Skeletal muscle satellite cell (primary cell): Measurements from ENCODE around the gene AK4.
"Not testable (repeated sequence)": the region's sequence is repeated elsewhere in the genome, so short reads cannot be mapped to it uniquely, and the experiment has no call there.

ENCODE experiments used
- H3K27me3 ChIP-seq: 2 replicates; pipeline ENCODE4 v1.7.0; 2013; ENCODE audit warnings: low read length; ENCODE audit not compliant: control insufficient read depth, insufficient read depth
- H3K36me3 ChIP-seq: 2 replicates; pipeline ENCODE4 v1.7.0; 2013; ENCODE audit warnings: mild to moderate bottlenecking, control low read depth, low read length; ENCODE audit not compliant: insufficient read depth
- H3K4me1 ChIP-seq: 2 replicates; pipeline ENCODE4 v1.7.0; 2013; ENCODE audit warnings: low read length; ENCODE audit not compliant: control insufficient read depth, insufficient read depth
- H3K4me2 ChIP-seq: 2 replicates; pipeline ENCODE4 v1.7.0; 2013; ENCODE audit warnings: mild to moderate bottlenecking, low read length
- H3K4me3 ChIP-seq: 2 replicates; pipeline ENCODE4 v1.7.0; 2013; ENCODE audit warnings: low read length
- H3K9ac ChIP-seq: 2 replicates; pipeline ENCODE4 v1.7.0; 2013; ENCODE audit warnings: mild to moderate bottlenecking, low read depth, low read length, moderate library complexity
- H3K9me3 ChIP-seq: replicated peaks from 2 replicates; pipeline ENCODE4 v1.7.0; 2013; ENCODE audit warnings: mild to moderate bottlenecking, control low read depth, low read length

Gene AK4

DNA sequence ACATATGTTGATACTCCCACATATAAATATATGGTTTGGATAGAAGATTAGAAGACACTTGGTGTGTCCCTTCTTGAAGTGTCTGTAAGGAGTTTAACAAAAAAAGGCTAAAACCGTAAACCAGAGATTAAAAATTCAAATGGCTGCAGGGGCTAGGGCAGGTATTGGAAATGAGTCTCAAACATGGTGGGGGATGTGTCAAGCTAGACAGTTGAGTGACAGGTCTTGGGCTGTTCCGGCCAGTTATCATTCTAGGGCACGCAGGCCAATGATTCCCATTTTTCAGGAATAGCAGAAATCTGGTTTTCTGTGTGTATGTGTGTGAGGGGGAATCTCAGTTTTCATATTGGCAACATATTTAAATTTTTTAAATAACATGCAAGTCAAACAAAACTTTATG lies 77.2 kb downstream of the AK4 start:
- peaks cover 6% of the 10 kb centered on the region for H3K36me3 ChIP-seq
- no peak overlapping the region for H3K4me2 ChIP-seq
- H3K4me3 ChIP-seq, result no peak overlapping the region
- H3K9ac ChIP-seq, result no peak overlapping the region
- H3K27me3 ChIP-seq, result no peaks in the 10 kb centered on the region
- no peaks in the 10 kb centered on the region for H3K9me3 ChIP-seq
- H3K4me1 ChIP-seq, result no peaks in the 10 kb centered on the region

DNA sequence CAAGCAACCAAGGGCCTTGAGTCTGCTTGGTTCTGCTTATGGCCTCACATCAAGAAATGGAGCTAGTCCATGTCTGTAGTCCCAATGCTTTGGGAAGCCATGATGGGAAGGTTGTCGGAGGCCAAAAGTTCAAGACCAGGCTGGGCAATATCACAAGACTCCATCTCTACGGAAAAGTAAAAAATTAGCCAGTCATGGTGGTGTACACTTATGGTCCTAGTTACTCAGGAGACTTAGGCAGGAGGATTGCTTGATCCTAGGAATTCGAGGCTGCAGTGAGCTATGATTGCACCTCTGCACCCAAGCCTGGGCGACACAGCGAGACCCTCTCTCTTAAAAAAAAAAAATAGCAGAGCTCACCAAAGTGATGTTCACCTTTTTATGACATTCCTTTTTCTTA lies 81.2 kb downstream of the AK4 start:
- H3K4me3 ChIP-seq, result no peak overlapping the region
- H3K9ac ChIP-seq, result no peak overlapping the region
- H3K9me3 ChIP-seq, result no peaks in the 10 kb centered on the region
- H3K36me3 ChIP-seq, result peaks cover 6% of the 10 kb centered on the region
- no peaks in the 10 kb centered on the region for H3K27me3 ChIP-seq
- no peak overlapping the region for H3K4me2 ChIP-seq
- H3K4me1 ChIP-seq, result no peaks in the 10 kb centered on the region

DNA sequence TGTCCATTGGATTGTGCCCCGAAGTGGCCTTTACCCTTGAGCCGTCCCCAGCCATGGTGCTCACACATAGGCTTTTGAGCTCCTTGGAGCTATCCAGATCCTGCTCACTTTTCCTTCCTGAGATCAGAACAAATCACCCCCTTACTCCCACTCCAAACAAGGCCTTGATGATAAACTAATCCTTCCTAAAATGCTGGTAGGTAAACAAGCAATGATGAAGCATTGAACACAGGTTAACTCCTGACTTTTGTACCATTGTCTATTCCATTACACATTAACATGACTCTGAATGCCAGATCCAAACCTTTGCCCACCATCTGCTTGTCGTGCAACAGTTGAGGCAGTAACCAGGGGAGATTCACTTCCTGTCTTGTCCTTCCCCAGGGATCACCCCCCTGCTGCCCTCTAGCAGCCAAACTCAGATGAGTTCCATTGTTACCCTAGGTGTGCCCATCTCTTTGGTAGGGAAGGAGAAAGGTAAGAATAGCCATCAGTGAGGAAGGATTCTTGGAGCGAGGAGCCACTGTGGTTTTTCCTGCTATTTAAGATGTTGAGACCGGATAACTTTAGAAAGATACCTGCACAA lies 81.8 kb downstream of the AK4 start:
- Histone ChIP-seq H3K36me3 (peaks cover 6% of the 10 kb centered on the region), H3K4me2 (no peak overlapping the region), H3K27me3 (no peaks in the 10 kb centered on the region), H3K4me1 (no peaks in the 10 kb centered on the region), H3K9ac (no peak overlapping the region), H3K9me3 (no peaks in the 10 kb centered on the region), H3K4me3 (no peak overlapping the region)

DNA sequence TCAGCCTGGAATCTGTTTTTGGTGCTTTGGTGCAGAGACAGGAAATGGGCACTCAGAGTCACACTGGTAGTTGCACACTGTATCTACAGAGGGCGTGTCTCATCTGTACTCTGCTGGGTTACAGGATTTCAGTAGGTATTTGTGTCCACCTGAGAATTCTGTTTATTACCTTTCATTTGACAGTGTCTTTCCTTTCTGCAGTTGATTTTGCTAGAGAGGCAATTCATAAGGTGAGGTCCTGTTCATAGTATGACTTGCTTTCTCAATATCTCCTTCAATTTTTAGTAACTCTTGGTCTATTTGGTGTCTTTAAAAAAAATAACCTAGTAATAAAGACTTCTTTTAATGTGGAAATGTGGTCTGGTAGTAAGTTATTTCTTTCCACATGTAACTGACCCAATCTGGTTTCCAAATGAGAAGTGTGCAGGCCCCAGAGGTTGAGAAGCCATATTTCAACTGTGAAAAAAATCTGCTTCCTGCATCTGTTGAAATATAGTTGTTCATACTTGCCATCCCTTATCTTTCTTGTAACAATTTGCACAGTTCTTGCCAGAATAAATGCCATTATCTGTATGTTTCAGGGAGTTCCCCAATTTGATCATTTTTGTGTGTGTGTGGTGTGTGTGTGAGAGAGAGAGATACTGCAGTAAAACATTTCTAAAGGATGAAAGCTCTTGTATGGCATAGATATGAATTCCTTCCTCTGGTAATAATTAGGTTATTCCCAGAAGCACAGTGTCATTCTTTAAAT lies 82.9 kb downstream of the AK4 start:
- H3K27me3 ChIP-seq, result no peaks in the 10 kb centered on the region
- no peaks in the 10 kb centered on the region for H3K9me3 ChIP-seq
- no peak overlapping the region for H3K4me3 ChIP-seq
- no peak overlapping the region for H3K9ac ChIP-seq
- H3K36me3 ChIP-seq, result peaks cover 6% of the 10 kb centered on the region
- H3K4me2 ChIP-seq, result no peak overlapping the region
- H3K4me1 ChIP-seq, result no peaks in the 10 kb centered on the region

DNA sequence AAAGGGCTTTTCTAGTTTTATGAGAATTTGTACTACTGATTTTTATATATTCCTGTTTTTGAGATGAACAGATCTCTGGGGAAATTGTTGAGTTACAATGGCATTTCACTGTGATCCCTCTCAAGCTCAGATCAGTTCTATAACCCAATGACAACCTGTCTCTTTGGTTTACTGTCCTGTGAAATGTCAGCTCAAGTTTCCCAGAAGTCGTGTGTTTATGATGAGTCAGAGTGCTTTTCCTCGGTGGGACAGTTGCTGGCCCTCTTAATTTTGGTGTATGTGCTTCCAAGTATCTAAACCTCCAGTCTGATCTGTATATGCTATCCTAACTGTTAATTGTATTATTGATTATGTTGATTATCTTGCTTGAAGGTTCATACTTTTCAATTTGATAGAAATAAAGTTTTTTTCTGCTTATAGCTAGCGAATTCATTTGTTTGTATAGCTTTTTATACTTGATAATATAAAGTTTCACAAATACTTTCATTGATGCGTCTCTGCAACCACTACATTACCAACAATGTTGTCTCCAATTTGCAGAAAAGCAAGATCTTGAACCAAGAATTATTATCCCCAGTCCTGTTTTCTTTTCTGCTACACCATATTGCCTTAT lies 83.8 kb downstream of the AK4 start:
- Histone ChIP-seq H3K27me3 (no peaks in the 10 kb centered on the region), H3K36me3 (peaks cover 6% of the 10 kb centered on the region)

DNA sequence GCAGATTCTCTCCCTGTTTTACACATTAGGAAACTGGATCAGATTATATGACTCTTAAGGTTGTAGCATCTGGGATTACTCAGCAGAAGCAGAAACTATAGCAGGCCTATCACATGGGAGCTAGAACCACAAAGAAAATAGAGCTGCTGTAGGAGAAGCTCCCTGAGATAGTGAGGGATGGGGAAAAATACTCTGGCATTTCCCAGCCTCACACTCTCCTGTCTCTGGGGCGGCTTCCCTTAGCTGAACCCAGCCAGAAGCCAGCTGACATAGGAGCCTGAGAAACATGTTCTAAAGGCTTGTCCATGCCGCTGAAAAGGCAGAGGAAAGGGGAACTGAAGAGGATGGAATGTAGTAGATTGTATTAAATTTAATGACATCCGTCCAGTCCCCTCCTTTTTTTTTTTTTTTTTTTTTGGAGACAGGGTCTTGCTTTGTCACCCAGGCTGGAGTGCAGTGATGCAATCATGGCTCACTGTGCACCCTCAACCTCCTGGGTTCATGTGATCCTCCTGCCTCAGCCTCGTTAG lies 84.5 kb downstream of the AK4 start:
- Histone ChIP-seq H3K4me1 (no peaks in the 10 kb centered on the region), H3K36me3 (peaks cover 6% of the 10 kb centered on the region), H3K4me2 (no peak overlapping the region)

More for the DNA sequence above, 83.8 kb downstream of the AK4 start:
- Histone ChIP-seq H3K4me2 (no peak overlapping the region), H3K9ac (no peak overlapping the region), H3K9me3 (no peaks in the 10 kb centered on the region), H3K4me1 (no peaks in the 10 kb centered on the region), H3K4me3 (no peak overlapping the region)

DNA sequence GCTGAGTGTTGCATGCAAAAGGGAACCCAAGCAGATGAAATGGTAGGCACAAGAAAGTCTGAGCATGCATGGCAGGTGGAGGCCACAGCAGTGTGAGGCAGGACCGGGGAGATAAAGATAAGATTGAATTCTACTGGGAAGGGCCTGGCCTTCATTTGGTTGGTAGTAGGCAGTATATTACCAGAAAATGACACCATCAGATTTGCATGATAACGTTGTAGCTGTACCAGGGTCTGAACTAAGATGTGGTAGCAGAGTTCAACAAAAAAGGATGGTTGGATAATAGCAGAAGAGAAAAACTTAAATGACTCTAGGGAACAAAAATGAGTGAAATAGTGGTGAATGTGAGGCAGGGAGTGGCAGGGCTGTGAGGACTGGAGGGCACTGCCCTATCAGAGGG lies 85.8 kb downstream of the AK4 start:
- no peaks in the 10 kb centered on the region for H3K27me3 ChIP-seq
- H3K36me3 ChIP-seq, result peaks cover 6% of the 10 kb centered on the region
- H3K4me2 ChIP-seq, result no peak overlapping the region
- H3K9me3 ChIP-seq, result no peaks in the 10 kb centered on the region
- H3K4me1 ChIP-seq, result no peaks in the 10 kb centered on the region
- no peak overlapping the region for H3K4me3 ChIP-seq
- no peak overlapping the region for H3K9ac ChIP-seq

More for the DNA sequence above, 84.5 kb downstream of the AK4 start:
- H3K4me3 ChIP-seq, result no peak overlapping the region
- no peaks in the 10 kb centered on the region for H3K27me3 ChIP-seq
- no peak overlapping the region for H3K9ac ChIP-seq
- no peaks in the 10 kb centered on the region for H3K9me3 ChIP-seq

DNA sequence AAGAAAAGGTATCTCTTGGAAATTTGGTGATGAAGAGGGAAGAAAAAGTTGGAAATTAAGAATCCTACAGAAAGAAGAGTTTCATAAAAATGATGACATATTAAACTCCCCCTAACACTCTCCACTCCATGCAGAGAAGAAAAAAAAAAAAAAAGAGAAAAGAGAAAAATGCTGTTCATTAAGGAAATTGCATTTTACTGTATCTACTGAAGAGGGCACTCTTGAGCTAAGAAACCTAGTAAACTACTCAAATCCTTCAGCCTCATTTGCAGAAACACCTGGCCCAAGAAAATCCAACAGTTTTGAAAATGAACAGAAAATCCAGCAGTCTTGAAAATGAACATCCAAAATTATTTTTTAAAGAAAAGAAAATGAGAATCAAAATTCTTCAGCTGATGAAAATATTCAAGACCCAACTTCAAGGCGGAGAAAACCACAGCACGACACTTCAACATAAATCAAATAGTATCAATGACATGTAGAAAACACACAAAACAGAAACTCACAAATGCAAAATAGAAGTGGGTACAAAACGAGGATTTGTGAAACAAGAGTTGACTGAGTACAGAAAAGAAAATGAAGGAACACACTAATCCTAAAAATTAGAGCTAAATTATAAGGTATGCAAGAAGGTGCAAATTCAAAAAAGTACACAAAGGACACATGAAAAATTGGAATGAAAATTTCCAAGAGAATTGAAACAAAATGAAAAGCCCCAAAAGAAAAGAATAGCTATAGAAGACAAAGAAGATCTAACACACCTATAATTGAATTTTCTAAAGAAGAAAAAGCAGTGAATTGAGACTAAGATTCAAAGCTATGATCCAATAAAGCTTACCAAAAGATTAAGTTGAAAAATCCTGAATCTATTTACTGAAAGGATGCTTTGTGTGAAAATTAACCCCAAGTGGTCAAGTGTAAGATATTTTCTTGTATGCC lies 88.1 kb downstream of the AK4 start:
- no peaks in the 10 kb centered on the region for H3K9me3 ChIP-seq
- no peaks in the 10 kb centered on the region for H3K27me3 ChIP-seq
- no peaks in the 10 kb centered on the region for H3K4me1 ChIP-seq
- no peak overlapping the region for H3K9ac ChIP-seq
- no peak overlapping the region for H3K4me3 ChIP-seq
- H3K36me3 ChIP-seq, result no peaks in the 10 kb centered on the region
- H3K4me2 ChIP-seq, result no peak overlapping the region

DNA sequence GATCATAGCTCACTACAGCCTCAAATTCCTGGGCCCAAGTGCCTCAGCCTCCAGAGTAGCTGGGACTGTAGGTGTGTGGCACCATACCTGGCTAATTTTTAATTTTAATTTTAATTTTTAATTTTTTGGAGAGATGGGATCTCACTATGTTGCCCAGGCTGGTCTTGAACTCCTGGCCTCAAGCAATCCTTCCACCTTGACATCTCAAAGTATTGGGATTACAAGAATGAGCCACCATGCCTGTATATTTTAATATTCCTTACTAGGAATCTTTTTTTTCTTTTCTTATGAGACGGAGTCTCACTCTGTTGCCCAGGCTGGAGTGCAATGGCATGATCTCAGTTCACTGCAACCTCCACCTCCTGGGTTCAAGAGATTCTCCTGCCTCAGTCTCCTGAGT lies 89.1 kb downstream of the AK4 start:
- not testable (repeated sequence) for H3K4me1 ChIP-seq, H3K36me3 ChIP-seq, H3K9ac ChIP-seq, H3K9me3 ChIP-seq, H3K4me3 ChIP-seq, H3K4me2 ChIP-seq, H3K27me3 ChIP-seq

DNA sequence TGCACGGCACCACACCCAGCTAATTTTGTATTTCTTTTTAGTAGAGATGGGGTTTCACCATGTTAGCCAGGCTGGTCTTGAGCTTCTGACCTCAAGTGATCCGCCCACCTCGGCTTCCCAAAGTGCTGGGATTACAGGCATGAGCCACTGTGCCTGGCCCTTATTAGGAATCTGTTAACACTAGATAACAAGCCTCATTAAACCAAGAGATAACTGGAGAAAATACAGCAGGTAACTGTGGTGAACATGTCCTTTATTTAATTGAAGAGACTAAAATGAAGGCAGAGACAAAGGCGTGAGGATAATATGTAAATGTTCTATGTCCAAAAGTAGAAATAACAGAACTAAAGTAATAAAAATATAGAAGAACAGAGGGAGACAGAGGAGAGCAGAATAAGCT lies 89.5 kb downstream of the AK4 start:
- Histone ChIP-seq H3K9ac (no peak overlapping the region), H3K36me3 (no peaks in the 10 kb centered on the region), H3K27me3 (no peaks in the 10 kb centered on the region), H3K4me3 (no peak overlapping the region), H3K9me3 (no peaks in the 10 kb centered on the region), H3K4me1 (no peaks in the 10 kb centered on the region), H3K4me2 (no peak overlapping the region)

DNA sequence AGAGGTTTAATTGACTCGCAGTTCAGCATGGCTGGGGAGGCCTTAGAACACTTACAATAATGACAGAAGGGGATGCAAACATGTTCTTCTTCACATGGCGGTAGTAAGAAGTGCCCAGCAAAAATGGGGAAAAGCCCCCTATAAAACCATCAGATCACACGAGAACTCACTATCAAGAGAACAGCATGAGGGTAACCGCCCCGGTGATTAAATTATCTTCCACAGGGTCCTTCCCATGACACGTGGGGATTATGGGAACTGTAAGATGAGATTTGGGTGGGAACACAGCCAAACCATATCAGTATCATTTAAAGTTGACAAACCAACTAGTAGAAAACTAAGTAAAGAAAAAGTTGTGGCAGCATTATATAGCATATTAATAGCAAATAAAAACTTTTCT lies 90.0 kb downstream of the AK4 start:
- H3K4me3 ChIP-seq, result no peak overlapping the region
- H3K9ac ChIP-seq, result no peak overlapping the region

More for the DNA sequence above, 90.0 kb downstream of the AK4 start:
- Histone ChIP-seq H3K27me3 (no peaks in the 10 kb centered on the region), H3K9me3 (no peaks in the 10 kb centered on the region), H3K36me3 (no peaks in the 10 kb centered on the region), H3K4me2 (no peak overlapping the region), H3K4me1 (no peaks in the 10 kb centered on the region)
